IMR-90 (cell line): ENCODE measurements around the gene LRRC8E. TPM values are rescaled to one million over a fixed set of nuclear protein-coding genes. Genes with fewer than 3 reads are reported as not detected.

ENCODE experiments used
- ATAC-seq: fragments of 200-7000 bp; cut with Tn5 transposase; 2 replicates; pipeline ENCODE4 v1.9.1; 2020; ENCODE audit warnings: low read depth, mild to moderate bottlenecking, moderate library complexity
- BruUV-seq: library from RNA; stranded (reverse); fragments of 400-500 nt; replicated peaks from 2 replicates; lab custom pipeline; 2021; lab: Mats Ljungman, UMichigan
- CTCF ChIA-PET: fragments of 300-600 bp; formaldehyde crosslinking; extraction: SDS; loops from one replicate; lab custom pipeline; 2021; ENCODE audit warnings: antibody characterized with exemption; lab: Yijun Ruan, JAX
- POLR2A ChIA-PET: fragments of 300-600 bp; sonication (Branson Sonifier 250); formaldehyde crosslinking; loops from one replicate; lab custom pipeline; 2022; ENCODE audit warnings: antibody characterized with exemption; ENCODE audit not compliant: unreplicated experiment; lab: Charles Lee
- DNase-seq: peaks from one replicate; pipeline ENCODE4 v3.0.0; 2013
- H2AFZ ChIP-seq: replicated peaks from 2 replicates; pipeline ENCODE3; 2013; ENCODE audit warnings: low read length, mild to moderate bottlenecking; ENCODE audit not compliant: poor library complexity
- H2AK5ac ChIP-seq: 2 replicates; pipeline ENCODE4 v1.6.1; 2013; ENCODE audit warnings: low read depth, low read length, inconsistent platforms
- H2AK9ac ChIP-seq: replicated peaks from 2 replicates; pipeline ENCODE3; 2013; ENCODE audit warnings: mild to moderate bottlenecking, low read depth, low read length, moderate library complexity; ENCODE audit not compliant: poor library complexity
- H2BK120ac ChIP-seq: 2 replicates; pipeline ENCODE4 v1.6.1; 2013; ENCODE audit warnings: low read depth, low read length, inconsistent platforms
- H2BK15ac ChIP-seq: 3 replicates; pipeline ENCODE4 v1.6.1; 2013; ENCODE audit warnings: low read depth, low read length, inconsistent platforms
- H2BK20ac ChIP-seq: 2 replicates; pipeline ENCODE4 v1.6.1; 2013; ENCODE audit warnings: low read depth, mild to moderate bottlenecking, inconsistent platforms, low read length, moderate library complexity
- H2BK5ac ChIP-seq: 2 replicates; pipeline ENCODE4 v1.6.1; 2013; ENCODE audit warnings: mild to moderate bottlenecking, low read depth, low read length, inconsistent platforms; ENCODE audit not compliant: poor library complexity, severe bottlenecking
- H3K14ac ChIP-seq: replicated peaks from 2 replicates; pipeline ENCODE4 v1.6.1; 2013; ENCODE audit warnings: low read depth, low read length, inconsistent platforms
- H3K18ac ChIP-seq: 2 replicates; pipeline ENCODE4 v1.6.1; 2013; ENCODE audit warnings: low read depth, low read length, control low read depth
- H3K23ac ChIP-seq: 2 replicates; pipeline ENCODE4 v1.6.1; 2013; ENCODE audit warnings: low read depth, low read length, inconsistent platforms
- H3K27ac ChIP-seq: 2 replicates; pipeline ENCODE4 v1.5.1; 2013; ENCODE audit warnings: mild to moderate bottlenecking, control low read depth, low read length; ENCODE audit not compliant: insufficient read depth
- H3K27me3 ChIP-seq: 2 replicates; pipeline ENCODE4 v1.6.1; 2013; ENCODE audit warnings: low read length; ENCODE audit not compliant: control insufficient read depth, insufficient read depth
- H3K36me3 ChIP-seq: 2 replicates; pipeline ENCODE4 v1.6.1; 2013; ENCODE audit warnings: low read length, mixed read lengths; ENCODE audit not compliant: control insufficient read depth, insufficient read depth
- H3K4ac ChIP-seq: 2 replicates; pipeline ENCODE4 v1.6.1; 2013; ENCODE audit warnings: low read depth, low read length, inconsistent platforms
- H3K4me1 ChIP-seq: 2 replicates; pipeline ENCODE4 v1.6.1; 2013; ENCODE audit warnings: low read length, mixed read lengths; ENCODE audit not compliant: control insufficient read depth, insufficient read depth
- H3K4me2 ChIP-seq: 2 replicates; pipeline ENCODE4 v1.6.1; 2013; ENCODE audit warnings: low read depth, mild to moderate bottlenecking, control low read depth, low read length, moderate library complexity
- H3K4me3 ChIP-seq: 2 replicates; pipeline ENCODE4 v1.5.1; 2013; ENCODE audit warnings: low read depth, mild to moderate bottlenecking, control low read depth, low read length, moderate library complexity; ENCODE audit not compliant: insufficient read depth
- H3K56ac ChIP-seq: 2 replicates; pipeline ENCODE4 v1.6.1; 2013; ENCODE audit warnings: low read length, inconsistent platforms; ENCODE audit not compliant: insufficient read depth; ENCODE audit errors: extremely low read depth
- H3K79me1 ChIP-seq, 2 experiments: 2 replicates each; pipeline ENCODE4 v1.6.1; 2013; ENCODE audit warnings: low read length in 2 of 2, inconsistent platforms in 1 of 2, low read depth in 1 of 2
- H3K9ac ChIP-seq: 2 replicates; pipeline ENCODE4 v1.6.1; 2013; ENCODE audit warnings: low read depth, low read length, control low read depth
- H3K9me1 ChIP-seq: 2 replicates; pipeline ENCODE4 v1.6.1; 2013; ENCODE audit warnings: low read length, inconsistent platforms; ENCODE audit not compliant: insufficient read depth
- H3K9me3 ChIP-seq: 2 replicates; pipeline ENCODE4 v1.6.1; 2013; ENCODE audit warnings: low read length; ENCODE audit not compliant: control insufficient read depth, insufficient read depth
- H4K20me1 ChIP-seq: 2 replicates; pipeline ENCODE4 v1.6.1; 2013; ENCODE audit warnings: low read length, inconsistent platforms; ENCODE audit not compliant: insufficient read depth
- H4K5ac ChIP-seq: 2 replicates; pipeline ENCODE4 v1.6.1; 2013; ENCODE audit warnings: mild to moderate bottlenecking, low read depth, low read length, control low read depth
- H4K8ac ChIP-seq, 2 experiments: 2 replicates each; pipeline ENCODE4 v1.6.1; 2013; ENCODE audit warnings: low read depth in 2 of 2, low read length in 2 of 2, control low read depth in 1 of 2, inconsistent platforms in 1 of 2
- H4K91ac ChIP-seq: 2 replicates; pipeline ENCODE4 v1.6.1; 2013; ENCODE audit warnings: low read depth, low read length, inconsistent platforms; ENCODE audit not compliant: insufficient read depth
- WGBS, 2 experiments: methylation state at CpG; one replicate each; pipeline versions ENCODE4 v1.1.5 to v1.1.7; 2013; ENCODE audit warnings: missing lambda C conversion rate in 2 of 2; ENCODE audit not compliant: insufficient read length in 1 of 2; ENCODE audit errors: extremely low coverage in 2 of 2; 5-methylcytosine and 5-hydroxymethylcytosine counted together
- dilution Hi-C: fragments of 300-500 bp; cut with HindIII; formaldehyde crosslinking; loops from one replicate; pipeline ENCODE4 v1.14.3; 2018; ENCODE audit warnings: low sequenced_read_pairs; ENCODE audit not compliant: unreplicated experiment
- in situ Hi-C: fragments of 300-500 bp; cut with MboI; formaldehyde crosslinking; loops from 3 replicates; pipeline ENCODE4 v1.14.3; 2019; ENCODE audit warnings: low sequenced_read_pairs, inconsistent platforms, mixed read lengths
- intact Hi-C: fragments of 100-400 bp; cut with micrococcal nuclease; formaldehyde crosslinking; loops from 2 replicates; pipeline ENCODE4 v1.10.0; 2022
- polyA plus RNA-seq, 3 experiments: library from polyadenylated mRNA; depleted of rRNA; stranded (reverse); fragments of >200 nt; gene quantifications; 2 replicates each; pipeline ENCODE4 v1.2.3, GENCODE V29; 2012; ENCODE audit warnings: low replicate concordance in 1 of 3
- total RNA-seq: library from RNA; depleted of rRNA; stranded (reverse); fragments of >200 nt; gene quantifications from 2 replicates; pipeline ENCODE4 v1.2.3, GENCODE V29; 2012
- TF ChIP-seq, protein P1 (sequence below): fragments of 150-350 bp; IDR thresholded peaks from 2 replicates; pipeline ENCODE4 v1.6.1; 2017; ENCODE audit warnings: mild to moderate bottlenecking, antibody characterized with exemption, low read length, low read depth

Gene LRRC8E
- total and polyA plus RNA-seq, 2 of the 4 experiments (the other 2 are of a cell fraction), result 6.4 to 7.2 TPM

GRCh38 chr19:7911508-7912143 lies 23.3 kb downstream of the LRRC8E start:
- Histone ChIP-seq H3K4ac (no peak overlapping the region), H2BK15ac (no peak overlapping the region), H2BK120ac (no peak overlapping the region), H3K27me3 (peaks cover 9% of the 10 kb centered on the region), H3K4me3 (no peak overlapping the region), H3K4me1 (peaks cover 5% of the 10 kb centered on the region; the same call in 1 of the 2 replicates), H4K8ac (no peak overlapping the region), H2AK5ac (no peak overlapping the region), H2BK5ac (no peak overlapping the region), H4K5ac (no peak overlapping the region), H3K56ac (no peak overlapping the region), H3K14ac (no peak overlapping the region), H2BK20ac (no peak overlapping the region), H3K9me1 (no peaks in the 10 kb centered on the region; the same call in 1 of the 2 replicates), H3K27ac (no peak overlapping the region), H3K36me3 (peaks cover 30% of the 10 kb centered on the region), H3K9ac (no peak overlapping the region), H3K9me3 (no peaks in the 10 kb centered on the region), H3K23ac (no peak overlapping the region), H3K79me1 (peaks cover 0 to 20% of the 10 kb centered on the region in 2 experiments; a peak in 2 of 4 replicates), H2AK9ac (no peak overlapping the region), H3K4me2 (no peak overlapping the region), H4K91ac (no peak overlapping the region), H4K20me1 (peaks cover 25% of the 10 kb centered on the region), H3K18ac (no peak overlapping the region), H2AFZ (no peak overlapping the region)
- intact Hi-C loops, result no loop called here
- 97% methylated on average over 10 of the region's 18 CpGs; no CpG with 5 or more reads in 1 of the 2 experiments for WGBS, 2 experiments
- CTCF ChIA-PET, result no interaction called here
- TF ChIP-seq, protein P1, sequence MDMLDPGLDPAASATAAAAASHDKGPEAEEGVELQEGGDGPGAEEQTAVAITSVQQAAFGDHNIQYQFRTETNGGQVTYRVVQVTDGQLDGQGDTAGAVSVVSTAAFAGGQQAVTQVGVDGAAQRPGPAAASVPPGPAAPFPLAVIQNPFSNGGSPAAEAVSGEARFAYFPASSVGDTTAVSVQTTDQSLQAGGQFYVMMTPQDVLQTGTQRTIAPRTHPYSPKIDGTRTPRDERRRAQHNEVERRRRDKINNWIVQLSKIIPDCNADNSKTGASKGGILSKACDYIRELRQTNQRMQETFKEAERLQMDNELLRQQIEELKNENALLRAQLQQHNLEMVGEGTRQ, result no peak
- BruUV-seq, result no TSS peak
- dilution Hi-C loops, result no loop called here
- POLR2A ChIA-PET, result no interaction called here
- ATAC-seq (no peak), DNase-seq (no peak)
- in situ Hi-C loops, result no loop called here
